ENCODE results near the gene CAMK1G. TPM values are rescaled to one million over a fixed set of nuclear protein-coding genes. Genes with fewer than 3 reads are reported as not detected.
A peak's percentile ranks its signal among the peaks of the same experiment; 100 is the strongest.

CAMK1G gene
- polyA plus RNA-seq, 1 of the 3 experiments (the other 2 are of a cell fraction): 15.1 TPM

DNA sequence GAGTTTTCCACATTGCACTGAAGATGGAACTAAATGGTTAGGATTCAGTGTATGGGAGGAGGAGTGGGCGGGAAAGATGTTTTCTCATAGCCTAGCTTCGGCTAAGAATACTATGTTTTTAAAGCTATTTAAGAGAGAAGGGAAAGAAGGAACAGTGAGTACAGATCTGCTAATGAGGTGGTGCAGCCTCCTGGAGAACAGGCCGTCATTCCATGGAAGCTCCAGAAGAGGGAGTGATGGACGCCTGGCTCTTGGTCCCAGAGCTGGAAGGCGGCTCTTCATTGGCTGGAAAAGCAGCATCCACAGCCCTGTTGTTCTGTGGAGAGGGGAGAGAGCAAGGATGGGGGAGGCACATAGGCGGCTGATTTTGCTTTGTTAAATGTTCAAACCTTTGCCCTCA is 6.9 kb downstream of the CAMK1G start:
- peak; percentile 72 for DNase-seq
- 58% methylated on average over 5 of the region's 6 CpGs for WGBS (ENCODE audit: low lambda C conversion rate)
- Histone ChIP-seq H3K27me3 (ENCODE audit: insufficient read depth) (no peaks in the 10 kb centered on the region), H3K9me2 (no peaks in the 10 kb centered on the region), H3K27ac (ENCODE audit: low read depth in 2 of 2, low read length in 1 of 2) (peak overlapping the region in 1 of 2 experiments; percentile 27; a peak in 1 of 4 replicates), H4K20me1 (ENCODE audit: insufficient read depth) (no peaks in the 10 kb centered on the region; the same call in 1 of the 2 replicates), H3K4me1 (ENCODE audit: control insufficient read depth in 1 of 2, insufficient read depth in 2 of 2, low read depth in 1 of 2, low read length in 1 of 2) (peaks cover 6 to 55% of the 10 kb centered on the region in 2 experiments), H2AFZ (ENCODE audit: low read depth) (no peak overlapping the region), H3K36me3 (replicated peaks in 1 of 2; ENCODE audit: control insufficient read depth in 1 of 2, insufficient read depth in 2 of 2, low read length in 1 of 2) (peaks cover 0 to 11% of the 10 kb centered on the region in 2 experiments), H3K79me2 (ENCODE audit: insufficient read depth) (peaks cover 17% of the 10 kb centered on the region), H3K4me3 (ENCODE audit: low read depth in 2 of 2, low read length in 1 of 2) (no peak overlapping the region), H3K4me2 (0 out of 2 replicates have a peak overlapping the region, but pooled peaks have one; percentile 87), H3K9ac (no peak overlapping the region), H3K9me3 (no peaks in the 10 kb centered on the region), H3F3A (replicated peaks; ENCODE audit: insufficient read depth) (peaks cover 31% of the 10 kb centered on the region)
- TF ChIP-seq TEAD4 (IDR thresholded peaks at IDR 0.05; ENCODE audit: borderline replicate concordance, insufficient read depth) (no peak), RFX5 (IDR thresholded peaks at IDR 0.05; ENCODE audit: low read length) (no peak), CHD2 (IDR thresholded peaks at IDR 0.05; ENCODE audit: low read length, partially characterized antibody) (no peak), GABPA (IDR thresholded peaks at IDR 0.05; ENCODE audit: low read depth) (no peak), FOXM1 (IDR thresholded peaks at IDR 0.05; ENCODE audit: low read depth) (no peak), RAD21 (IDR thresholded peaks at IDR 0.05; ENCODE audit: low read length) (peak; percentile 46), SMC3 (IDR thresholded peaks at IDR 0.05; ENCODE audit: low read depth, low read length) (peak; percentile 47), POLR2AphosphoS5 (IDR thresholded peaks at IDR 0.05; ENCODE audit: low read depth, low read length) (no peak), NRF1 (IDR thresholded peaks at IDR 0.05; ENCODE audit: low read depth, low read length) (no peak)
- TF ChIP-seq, protein P1, sequence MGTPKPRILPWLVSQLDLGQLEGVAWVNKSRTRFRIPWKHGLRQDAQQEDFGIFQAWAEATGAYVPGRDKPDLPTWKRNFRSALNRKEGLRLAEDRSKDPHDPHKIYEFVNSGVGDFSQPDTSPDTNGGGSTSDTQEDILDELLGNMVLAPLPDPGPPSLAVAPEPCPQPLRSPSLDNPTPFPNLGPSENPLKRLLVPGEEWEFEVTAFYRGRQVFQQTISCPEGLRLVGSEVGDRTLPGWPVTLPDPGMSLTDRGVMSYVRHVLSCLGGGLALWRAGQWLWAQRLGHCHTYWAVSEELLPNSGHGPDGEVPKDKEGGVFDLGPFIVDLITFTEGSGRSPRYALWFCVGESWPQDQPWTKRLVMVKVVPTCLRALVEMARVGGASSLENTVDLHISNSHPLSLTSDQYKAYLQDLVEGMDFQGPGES (IDR thresholded peaks at IDR 0.05; ENCODE audit: low read depth, low read length): no peak
- TF ChIP-seq, protein P2, sequence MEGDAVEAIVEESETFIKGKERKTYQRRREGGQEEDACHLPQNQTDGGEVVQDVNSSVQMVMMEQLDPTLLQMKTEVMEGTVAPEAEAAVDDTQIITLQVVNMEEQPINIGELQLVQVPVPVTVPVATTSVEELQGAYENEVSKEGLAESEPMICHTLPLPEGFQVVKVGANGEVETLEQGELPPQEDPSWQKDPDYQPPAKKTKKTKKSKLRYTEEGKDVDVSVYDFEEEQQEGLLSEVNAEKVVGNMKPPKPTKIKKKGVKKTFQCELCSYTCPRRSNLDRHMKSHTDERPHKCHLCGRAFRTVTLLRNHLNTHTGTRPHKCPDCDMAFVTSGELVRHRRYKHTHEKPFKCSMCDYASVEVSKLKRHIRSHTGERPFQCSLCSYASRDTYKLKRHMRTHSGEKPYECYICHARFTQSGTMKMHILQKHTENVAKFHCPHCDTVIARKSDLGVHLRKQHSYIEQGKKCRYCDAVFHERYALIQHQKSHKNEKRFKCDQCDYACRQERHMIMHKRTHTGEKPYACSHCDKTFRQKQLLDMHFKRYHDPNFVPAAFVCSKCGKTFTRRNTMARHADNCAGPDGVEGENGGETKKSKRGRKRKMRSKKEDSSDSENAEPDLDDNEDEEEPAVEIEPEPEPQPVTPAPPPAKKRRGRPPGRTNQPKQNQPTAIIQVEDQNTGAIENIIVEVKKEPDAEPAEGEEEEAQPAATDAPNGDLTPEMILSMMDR (IDR thresholded peaks at IDR 0.05): peak; percentile 49
- CTCF ChIA-PET: interaction anchor here (0.9 to 14.3 kb wide), 23 partner anchors 9 to 164 kb away, joined by 3 to 139 read pairs (median 6); partner anchors contain the start of genes CAMK1G and G0S2
- POLR2A ChIA-PET: no interaction called here

- H3K27me3 ChIP-seq (ENCODE audit: insufficient read depth): no peaks in the 10 kb centered on the region
- no peaks in the 10 kb centered on the region for H3K9me2 ChIP-seq
- no peak for DNase-seq
- no peaks in the 10 kb centered on the region; the same call in 1 of the 2 replicates for H4K20me1 ChIP-seq (ENCODE audit: insufficient read depth)
- no peak overlapping the region for H3K4me2 ChIP-seq
- H3K9ac ChIP-seq: no peak overlapping the region
- CTCF ChIA-PET: interaction anchor here (0.7 to 2.5 kb wide), 8 partner anchors 8 to 100 kb away, joined by 3 to 10 read pairs (median 5); no protein-coding TSS in a partner anchor
- peaks cover 0 to 28% of the 10 kb centered on the region in 2 experiments; a peak in 2 of 4 replicates for H3K4me1 ChIP-seq (ENCODE audit: control insufficient read depth in 1 of 2, insufficient read depth in 2 of 2, low read depth in 1 of 2, low read length in 1 of 2)
- peaks cover 3% of the 10 kb centered on the region for H3K79me2 ChIP-seq (ENCODE audit: insufficient read depth)
- H3K9me3 ChIP-seq: no peaks in the 10 kb centered on the region
- no peak overlapping the region for H3K27ac ChIP-seq (ENCODE audit: low read depth in 2 of 2, low read length in 1 of 2)
- WGBS (ENCODE audit: low lambda C conversion rate): 91% methylated on average over 2 of the region's 2 CpGs
- H3K36me3 ChIP-seq (replicated peaks in 1 of 2; ENCODE audit: control insufficient read depth in 1 of 2, insufficient read depth in 2 of 2, low read length in 1 of 2): peaks cover 0 to 16% of the 10 kb centered on the region in 2 experiments
- POLR2A ChIA-PET: no interaction called here
- no peak overlapping the region for H2AFZ ChIP-seq (ENCODE audit: low read depth)
- H3F3A ChIP-seq (replicated peaks; ENCODE audit: insufficient read depth): peaks cover 7% of the 10 kb centered on the region
- H3K4me3 ChIP-seq (ENCODE audit: low read depth in 2 of 2, low read length in 1 of 2): no peak overlapping the region
- no peak for TF ChIP-seq NRF1 (IDR thresholded peaks at IDR 0.05; ENCODE audit: low read depth, low read length)
- no peak for TF ChIP-seq GATA2 (CRISPR knock-in tag; IDR thresholded peaks at IDR 0.05)
- TF ChIP-seq JUND (IDR thresholded peaks at IDR 0.05): no peak
- TF ChIP-seq ZBTB33 (IDR thresholded peaks at IDR 0.05; ENCODE audit: borderline replicate concordance, low read depth): no peak
- TF ChIP-seq, protein P3, sequence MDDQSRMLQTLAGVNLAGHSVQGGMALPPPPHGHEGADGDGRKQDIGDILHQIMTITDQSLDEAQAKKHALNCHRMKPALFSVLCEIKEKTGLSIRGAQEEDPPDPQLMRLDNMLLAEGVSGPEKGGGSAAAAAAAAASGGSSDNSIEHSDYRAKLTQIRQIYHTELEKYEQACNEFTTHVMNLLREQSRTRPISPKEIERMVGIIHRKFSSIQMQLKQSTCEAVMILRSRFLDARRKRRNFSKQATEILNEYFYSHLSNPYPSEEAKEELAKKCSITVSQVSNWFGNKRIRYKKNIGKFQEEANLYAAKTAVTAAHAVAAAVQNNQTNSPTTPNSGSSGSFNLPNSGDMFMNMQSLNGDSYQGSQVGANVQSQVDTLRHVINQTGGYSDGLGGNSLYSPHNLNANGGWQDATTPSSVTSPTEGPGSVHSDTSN (IDR thresholded peaks at IDR 0.05): no peak
- TF ChIP-seq USF1 (IDR thresholded peaks at IDR 0.05; ENCODE audit: borderline replicate concordance, low read depth): no peak
- no peak for TF ChIP-seq SMC3 (IDR thresholded peaks at IDR 0.05; ENCODE audit: low read depth, low read length)
- TF ChIP-seq, protein P1 (IDR thresholded peaks at IDR 0.05; ENCODE audit: low read depth, low read length): no peak
- TF ChIP-seq NFIC (IDR thresholded peaks at IDR 0.05; ENCODE audit: borderline replicate concordance): no peak
- TF ChIP-seq GABPA (IDR thresholded peaks at IDR 0.05; ENCODE audit: low read depth): no peak
- TF ChIP-seq FOXM1 (IDR thresholded peaks at IDR 0.05; ENCODE audit: low read depth): no peak
- TF ChIP-seq TEAD4 (IDR thresholded peaks at IDR 0.05; ENCODE audit: borderline replicate concordance, insufficient read depth): no peak
- TF ChIP-seq ELF1 (IDR thresholded peaks at IDR 0.05): no peak
- no peak for TF ChIP-seq POLR2AphosphoS5 (IDR thresholded peaks at IDR 0.05; ENCODE audit: low read depth, low read length)
- no peak for TF ChIP-seq SIN3A (IDR thresholded peaks at IDR 0.05; ENCODE audit: borderline replicate concordance, low read depth, low read length)
Measured at GRCh38 chr1:209593747-209594146, 10.2 kb downstream of the CAMK1G start.

Measured in SK-N-SH (cell line).